Right atrium auricular region (tissue), 2 donors: ENCODE measurements around the gene LAMA5. TPM values are rescaled to one million over a fixed set of nuclear protein-coding genes. Genes with fewer than 3 reads are reported as not detected.
A peak's percentile ranks its signal among the peaks of the same experiment; 100 is the strongest.

Experiments used
- DNase-seq: peaks from one replicate; pipeline ENCODE4 v3.0.0-alpha.2; 2019; ENCODE audit warnings: low spot score
- H3K27ac ChIP-seq, 2 donors: fragments of 200-600 bp; sonication (generic); 1 replicate in 1 of 2; 2 replicates in 1 of 2; pipeline ENCODE4 v1.5.1; 2016 to 2019
- H3K27me3 ChIP-seq, 2 donors: fragments of 200-600 bp; sonication (generic); one replicate each; pipeline versions ENCODE4 v1.5.1 to v1.6.0; 2017 to 2019
- H3K36me3 ChIP-seq: fragments of 200-600 bp; sonication (generic); one replicate; pipeline ENCODE4 v1.5.1; 2016
- H3K4me1 ChIP-seq, 2 donors: fragments of 200-600 bp; sonication (generic); one replicate each; pipeline versions ENCODE4 v1.5.1 to v1.6.0; 2017 to 2019
- H3K4me3 ChIP-seq, 2 donors: fragments of 200-600 bp; sonication (generic); 1 replicate in 1 of 2; 2 replicates in 1 of 2; pipeline ENCODE4 v1.5.1; 2017 to 2019; ENCODE audit warnings: mild to moderate bottlenecking in 1 of 2, moderate library complexity in 1 of 2
- H3K9me3 ChIP-seq, 2 donors: fragments of 200-600 bp; sonication (generic); one replicate each; pipeline ENCODE4 v1.5.1; 2019
- total RNA-seq, 2 donors: library from RNA; depleted of rRNA; stranded (reverse); fragments of >200 nt; gene quantifications; one replicate each; pipeline ENCODE4 v1.1.0, GENCODE V29; 2016
- TF ChIP-seq, protein P1 (sequence below), 2 donors: fragments of 200-600 bp; sonication (generic); IDR thresholded peaks; one replicate each; pipeline ENCODE4 v1.5.1; 2019; ENCODE audit warnings: antibody characterized with exemption in 2 of 2

Gene LAMA5
- total RNA-seq, 2 donors from 2014 or later: 61.1 to 69.4 TPM

DNA sequence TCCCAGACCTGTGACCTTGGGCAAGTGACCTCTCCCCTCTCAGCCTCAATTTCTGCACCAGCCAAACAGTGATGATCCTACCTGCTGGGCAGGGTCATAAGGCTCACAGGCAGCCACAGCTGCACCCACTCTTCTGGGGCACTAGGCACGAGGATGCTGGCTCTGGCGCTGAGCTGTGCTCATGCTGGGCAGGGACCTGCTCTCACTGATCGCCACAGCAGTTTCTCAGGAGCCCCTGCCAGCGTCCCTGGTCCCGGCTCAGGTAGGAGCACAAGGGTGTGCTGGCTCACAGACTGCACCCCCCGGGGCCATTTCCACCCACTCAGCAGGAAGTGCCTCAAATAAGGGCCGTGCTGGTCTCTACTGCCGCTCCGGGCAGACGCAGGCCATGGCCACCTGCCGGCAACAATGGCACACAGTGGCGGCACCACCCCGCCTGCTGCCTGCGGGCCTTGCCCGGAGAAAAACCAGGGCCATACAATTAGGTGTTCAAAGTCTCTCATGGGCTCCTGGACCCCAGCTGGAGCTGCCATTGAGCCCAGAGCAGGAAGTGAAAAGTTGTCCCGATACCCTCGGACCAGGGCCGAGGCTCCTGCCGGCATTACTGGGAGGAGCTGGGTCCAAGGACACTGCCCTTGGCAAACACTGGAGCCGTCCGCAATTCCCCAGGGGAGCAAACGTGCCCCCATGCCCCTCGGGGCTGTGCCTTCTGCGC, 44.5 kb upstream of the LAMA5 start:
- Histone ChIP-seq H3K27me3 (no peaks in the 10 kb centered on the region), H3K27ac (no peak overlapping the region), H3K4me1 (peaks cover 0 to 19% of the 10 kb centered on the region in 2 donors), H3K9me3 (no peaks in the 10 kb centered on the region), H3K36me3 (no peaks in the 10 kb centered on the region), H3K4me3 (no peak overlapping the region)
- TF ChIP-seq, protein P1, sequence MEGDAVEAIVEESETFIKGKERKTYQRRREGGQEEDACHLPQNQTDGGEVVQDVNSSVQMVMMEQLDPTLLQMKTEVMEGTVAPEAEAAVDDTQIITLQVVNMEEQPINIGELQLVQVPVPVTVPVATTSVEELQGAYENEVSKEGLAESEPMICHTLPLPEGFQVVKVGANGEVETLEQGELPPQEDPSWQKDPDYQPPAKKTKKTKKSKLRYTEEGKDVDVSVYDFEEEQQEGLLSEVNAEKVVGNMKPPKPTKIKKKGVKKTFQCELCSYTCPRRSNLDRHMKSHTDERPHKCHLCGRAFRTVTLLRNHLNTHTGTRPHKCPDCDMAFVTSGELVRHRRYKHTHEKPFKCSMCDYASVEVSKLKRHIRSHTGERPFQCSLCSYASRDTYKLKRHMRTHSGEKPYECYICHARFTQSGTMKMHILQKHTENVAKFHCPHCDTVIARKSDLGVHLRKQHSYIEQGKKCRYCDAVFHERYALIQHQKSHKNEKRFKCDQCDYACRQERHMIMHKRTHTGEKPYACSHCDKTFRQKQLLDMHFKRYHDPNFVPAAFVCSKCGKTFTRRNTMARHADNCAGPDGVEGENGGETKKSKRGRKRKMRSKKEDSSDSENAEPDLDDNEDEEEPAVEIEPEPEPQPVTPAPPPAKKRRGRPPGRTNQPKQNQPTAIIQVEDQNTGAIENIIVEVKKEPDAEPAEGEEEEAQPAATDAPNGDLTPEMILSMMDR (IDR thresholded peaks at IDR 0.05): no peak
- DNase-seq: no peak

DNA sequence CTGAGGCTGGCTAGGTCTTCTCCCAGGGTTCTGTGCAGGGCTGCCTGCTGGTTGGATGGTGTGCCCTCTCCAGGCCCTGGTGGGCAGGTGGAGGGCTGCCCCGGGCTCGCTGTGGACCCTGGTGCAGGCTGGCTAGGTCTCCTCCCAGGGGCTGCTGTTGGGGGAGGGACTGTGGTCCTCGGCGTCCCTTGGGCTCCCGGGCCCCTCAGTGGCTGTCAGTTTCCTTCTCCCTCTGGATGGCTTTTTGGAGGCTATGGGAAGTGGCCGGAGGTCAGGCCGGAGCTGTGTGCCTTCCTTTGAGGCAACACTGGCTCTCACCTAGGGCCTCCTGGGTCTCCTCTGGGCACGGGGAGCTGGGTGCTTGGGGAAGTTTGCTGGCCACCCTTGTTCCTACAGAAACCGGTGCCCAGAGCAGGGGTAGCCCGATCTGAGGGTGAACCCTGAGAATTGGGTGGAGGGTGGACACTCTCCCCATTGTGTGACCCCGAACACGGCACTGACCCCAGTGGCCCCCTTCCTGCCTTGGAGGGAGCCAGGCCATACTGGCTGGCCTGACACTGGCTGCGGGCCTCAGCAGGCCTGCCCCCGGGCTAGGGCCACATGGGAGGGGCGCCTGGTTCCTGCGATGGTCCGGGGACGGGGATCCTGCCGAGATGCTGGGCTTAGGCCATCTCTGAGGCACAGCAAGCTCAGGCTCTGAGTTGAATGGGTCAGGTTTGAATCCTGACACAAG, 43.8 kb upstream of the LAMA5 start:
- DNase-seq: no peak
- Histone ChIP-seq H3K27me3 (no peaks in the 10 kb centered on the region), H3K27ac (no peak overlapping the region), H3K4me3 (no peak overlapping the region), H3K4me1 (peaks cover 0 to 27% of the 10 kb centered on the region in 2 donors), H3K9me3 (no peaks in the 10 kb centered on the region), H3K36me3 (no peaks in the 10 kb centered on the region)
- TF ChIP-seq, protein P1 (IDR thresholded peaks at IDR 0.05): no peak

DNA sequence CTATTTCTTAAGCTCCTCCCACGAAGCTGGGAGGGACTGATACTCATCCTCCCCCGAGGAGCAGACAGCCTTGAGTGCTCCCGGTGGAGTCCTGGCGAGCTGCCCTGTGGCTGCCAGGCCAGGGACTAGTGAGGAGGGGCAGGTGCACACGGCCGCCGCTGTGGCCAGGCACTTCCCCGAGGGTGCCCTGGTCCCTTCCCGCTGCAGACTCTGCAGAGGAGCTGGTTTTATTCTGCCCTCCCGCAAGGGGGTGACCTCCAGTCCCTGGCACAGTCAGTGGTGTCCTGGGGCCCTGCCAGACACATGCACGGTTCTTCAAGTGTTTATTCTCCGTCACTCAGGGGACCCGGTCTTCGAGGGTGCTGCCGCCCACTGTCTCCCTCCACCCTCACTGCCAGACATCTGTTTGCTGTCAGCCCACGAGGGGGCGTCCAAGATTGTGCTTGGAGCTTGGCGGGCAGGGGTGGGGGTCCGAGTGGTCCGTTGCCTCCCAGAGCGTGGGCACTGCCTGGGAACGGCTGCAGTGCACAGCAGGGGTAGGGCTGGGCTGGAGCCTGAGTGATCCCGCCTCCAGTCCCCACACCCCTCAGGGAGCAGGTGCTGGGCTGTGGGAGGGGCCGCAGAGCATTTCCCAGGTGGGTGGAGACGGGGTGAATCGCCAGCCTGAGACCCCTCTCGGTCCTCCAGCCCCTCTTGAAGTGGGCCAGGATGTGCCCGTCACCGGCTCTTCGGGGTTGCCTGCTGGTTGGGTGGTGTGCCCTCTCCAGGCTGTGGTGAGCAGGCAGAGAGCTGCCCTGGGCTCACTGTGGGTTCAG, 43.0 kb upstream of the LAMA5 start:
- Histone ChIP-seq H3K4me1 (peaks cover 0 to 34% of the 10 kb centered on the region in 2 donors), H3K36me3 (no peaks in the 10 kb centered on the region), H3K4me3 (no peak overlapping the region), H3K27me3 (no peaks in the 10 kb centered on the region), H3K9me3 (no peaks in the 10 kb centered on the region), H3K27ac (no peak overlapping the region)
- TF ChIP-seq, protein P1 (IDR thresholded peaks at IDR 0.05): peak; percentile 36 to 73
- no peak for DNase-seq

DNA sequence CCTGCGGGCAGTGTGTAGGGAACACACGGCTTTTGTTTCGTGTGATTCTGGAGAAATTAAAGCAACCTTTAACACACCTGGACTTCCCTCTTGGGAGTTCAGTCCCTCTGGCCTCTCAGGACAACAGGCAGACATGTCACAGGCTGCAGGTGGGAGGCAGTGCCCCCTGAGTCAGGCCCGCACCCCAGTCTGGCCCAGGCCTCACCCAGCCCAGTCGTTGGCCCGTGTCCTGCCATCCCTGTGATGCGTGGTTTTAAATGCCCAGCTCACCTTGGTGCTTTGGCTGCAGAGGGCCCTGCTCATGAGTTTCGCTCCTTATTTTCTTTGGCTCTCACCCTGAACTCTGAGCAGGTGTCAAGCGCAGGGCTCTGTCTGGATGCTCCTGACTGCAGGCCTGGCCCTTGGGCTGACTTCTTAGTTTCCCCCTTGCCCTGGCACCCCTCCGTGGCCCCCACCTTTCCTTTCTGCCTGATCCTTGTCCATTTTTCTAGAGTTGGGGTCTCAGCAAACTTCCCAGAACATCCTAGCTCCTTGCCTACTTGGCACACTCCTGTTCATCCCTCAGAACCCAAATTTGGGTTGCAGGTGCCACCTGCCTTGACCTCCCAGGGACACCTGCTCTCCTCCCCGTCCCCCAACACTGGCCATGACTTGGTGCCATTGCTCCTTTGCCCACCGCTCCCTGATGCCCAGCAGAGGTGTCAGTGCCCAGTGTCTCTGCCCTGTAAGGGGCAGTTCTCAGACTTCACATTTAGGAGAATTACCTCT, 42.2 kb upstream of the LAMA5 start:
- H3K27me3 ChIP-seq: no peaks in the 10 kb centered on the region
- DNase-seq: no peak
- H3K4me3 ChIP-seq: no peak overlapping the region
- H3K36me3 ChIP-seq: no peaks in the 10 kb centered on the region
- peaks cover 0 to 43% of the 10 kb centered on the region in 2 donors for H3K4me1 ChIP-seq
- no peaks in the 10 kb centered on the region for H3K9me3 ChIP-seq
- no peak overlapping the region for H3K27ac ChIP-seq
- TF ChIP-seq, protein P1 (IDR thresholded peaks at IDR 0.05): no peak

DNA sequence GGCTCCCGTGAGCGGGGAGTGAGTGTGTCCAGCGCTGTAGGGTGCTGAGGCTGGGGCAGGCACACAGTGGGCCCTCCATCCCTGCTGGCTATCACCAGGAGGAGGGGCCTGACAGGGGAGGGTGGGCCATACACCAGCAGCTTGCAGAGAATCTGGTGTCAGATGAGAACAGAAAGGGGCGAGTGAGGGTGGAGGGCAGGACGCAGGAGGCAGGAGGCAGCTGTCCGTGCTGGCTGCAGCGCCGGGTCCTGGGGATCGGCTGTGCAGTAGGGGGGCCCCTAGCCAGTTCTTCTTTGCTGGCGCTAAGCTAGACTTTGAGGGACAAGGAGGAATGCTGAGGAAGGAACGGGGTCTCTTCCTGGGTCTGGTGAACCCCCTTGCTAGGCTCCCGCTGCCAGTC, 41.5 kb upstream of the LAMA5 start:
- Histone ChIP-seq H3K4me1 (peaks cover 0 to 44% of the 10 kb centered on the region in 2 donors), H3K9me3 (no peaks in the 10 kb centered on the region), H3K4me3 (no peak overlapping the region), H3K27ac (no peak overlapping the region), H3K27me3 (no peaks in the 10 kb centered on the region), H3K36me3 (no peaks in the 10 kb centered on the region)
- TF ChIP-seq, protein P1 (IDR thresholded peaks at IDR 0.05): no peak
- DNase-seq: no peak
